Spleen (tissue), 11 donors: Measurements from ENCODE around the gene HSPB2. TPM values are rescaled to one million over a fixed set of nuclear protein-coding genes. Genes with fewer than 3 reads are reported as not detected.
"Not testable (repeated sequence)": the region's sequence is repeated elsewhere in the genome, so short reads cannot be mapped to it uniquely, and the experiment has no call there.

Experiments
- DNase-seq: peaks from one replicate; pipeline ENCODE4 v3.0.0-alpha.2; 2020
- H3K27ac ChIP-seq, 8 donors: fragments of 200-600 bp; sonication (generic) in 7 of 8; 1 replicate in 4 of 8; 2 replicates in 4 of 8; pipeline versions ENCODE4 v1.5.0 to v1.8.0; 2016 to 2021; ENCODE audit warnings: inconsistent platforms in 4 of 8, mild to moderate bottlenecking in 4 of 8, moderate library complexity in 1 of 8
- H3K27me3 ChIP-seq, 7 donors: fragments of 200-600 bp; sonication (generic) in 6 of 7; replicated peaks in 1 of 7; 1 replicate in 4 of 7; 2 replicates in 3 of 7; pipeline versions ENCODE4 v1.5.0 to v1.8.0; 2016 to 2021; ENCODE audit warnings: inconsistent platforms in 3 of 7, mild to moderate bottlenecking in 1 of 7
- H3K36me3 ChIP-seq, 6 donors: fragments of 200-600 bp; sonication (generic) in 5 of 6; 1 replicate in 4 of 6; 2 replicates in 2 of 6; pipeline versions ENCODE4 v1.5.0 to v1.8.0; 2016 to 2021; ENCODE audit warnings: inconsistent platforms in 2 of 6
- H3K4me1 ChIP-seq, 6 donors: fragments of 200-600 bp; sonication (generic) in 5 of 6; 1 replicate in 3 of 6; 2 replicates in 3 of 6; pipeline versions ENCODE4 v1.5.0 to v1.8.0; 2016 to 2021; ENCODE audit warnings: inconsistent platforms in 3 of 6
- H3K4me3 ChIP-seq, 8 donors: fragments of 200-600 bp; sonication (generic) in 7 of 8; 1 replicate in 4 of 8; 2 replicates in 4 of 8; pipeline versions ENCODE4 v1.5.0 to v1.8.0; 2016 to 2021; ENCODE audit warnings: inconsistent platforms in 4 of 8, mild to moderate bottlenecking in 4 of 8, moderate library complexity in 2 of 8
- H3K9me3 ChIP-seq, 8 donors: fragments of 200-600 bp; sonication (generic) in 7 of 8; 1 replicate in 4 of 8; 2 replicates in 4 of 8; pipeline versions ENCODE4 v1.5.0 to v1.8.0; 2016 to 2021; ENCODE audit warnings: inconsistent platforms in 4 of 8
- CTCF ChIP-seq, 11 experiments: fragments of 200-600 bp in 7 of 11; fragments of 450-650 bp in 4 of 11; sonication (generic) in 4 of 11; IDR thresholded peaks in 8 of 11; conservative IDR thresholded peaks in 3 of 11; 1 replicate in 7 of 11; 2 replicates in 4 of 11; pipeline versions ENCODE4 v1.4.0 to v1.8.0; 2016 to 2021; ENCODE audit warnings: antibody characterized with exemption in 11 of 11, inconsistent platforms in 4 of 11, mild to moderate bottlenecking in 1 of 11
- POLR2A ChIP-seq, 3 donors: fragments of 450-650 bp; IDR thresholded peaks; one replicate each; pipeline ENCODE4 v1.5.1; 2017; ENCODE audit warnings: antibody characterized with exemption in 3 of 3, mild to moderate bottlenecking in 1 of 3
- POLR2AphosphoS5 ChIP-seq, 3 donors: sonication (generic); formaldehyde crosslinking; IDR thresholded peaks; one replicate each; pipeline ENCODE4 v1.5.1; 2017; ENCODE audit warnings: antibody characterized with exemption in 3 of 3
- WGBS, 5 donors: extraction: QIAGEN DNeasy Blood & Tissue Kit in 3 of 5; methylation state at CpG; one replicate each; pipeline versions ENCODE4 v1.1.5 to v1.1.7; 2013 to 2018; 5-methylcytosine and 5-hydroxymethylcytosine counted together
- intact Hi-C: fragments of 100-400 bp; cut with DNase I; formaldehyde crosslinking; loops from one replicate; pipeline ENCODE4 v1.15.0; 2023; ENCODE audit warnings: low total_unique reads
- polyA plus RNA-seq, 3 donors: library from polyadenylated mRNA; stranded (reverse); fragments of 200-250 nt; gene quantifications; one replicate each; pipeline ENCODE4 v1.2.1, GENCODE V29; 2013
- total RNA-seq, 7 donors: library from RNA; depleted of rRNA in 3 of 7; stranded (reverse); fragments of >200 nt in 3 of 7; fragmentation: NEBNext Ultra II Directional in 4 of 7; extraction: Animal tissue kit (Norgen Biotek cat#: 25700) in 4 of 7; gene quantifications; one replicate each; pipeline versions ENCODE4 v1.1.0 to v1.2.1, GENCODE V29; 2016 to 2021
- donor health status: healthy with polysubstance abuse.
- donor health status: DM: no; HTN: no; CAD: no; lungs with moderate emphysema.
- donor health status: DM: no; HTN: no; CAD: no.
- donor health status: Bipolar disorder and iron deficiency.
- donor health status: healthy.
- donor health status: DM: no; HTN: no; CAD: no.
- donor health status: DM: yes; HTN: yes; CAD: no.

The HSPB2 gene
- total and polyA plus RNA-seq, 10 donors: 0.60 to 6.0 (median 1.8) TPM; not detected in 2

- Histone ChIP-seq H3K4me3 (no peak overlapping the region), H3K36me3 (no peaks in the 10 kb centered on the region), H3K27ac (no peak overlapping the region), H3K4me1 (peaks cover 8 to 36% (median 26%) of the 10 kb centered on the region in 6 donors), H3K9me3 (no peaks in the 10 kb centered on the region), H3K27me3 (no peaks in the 10 kb centered on the region)
- 79 to 92% (median 83%) methylated on average over 4 of the region's 4 CpGs for WGBS, 5 donors
- TF ChIP-seq POLR2AphosphoS5 (IDR thresholded peaks at IDR 0.05): no peak
- TF ChIP-seq CTCF (IDR thresholded peaks at IDR 0.05 in 8 of 11, conservative IDR thresholded peaks at IDR 0.05 in 3 of 11): no peak
- no peak for TF ChIP-seq POLR2A (IDR thresholded peaks at IDR 0.05)
- intact Hi-C loops: loop anchor here (10.0 kb wide), 1 partner anchor 54 kb away; no protein-coding TSS in a partner anchor
- DNase-seq: no peak
These were observed 17.9 kb downstream of the HSPB2 start for GRCh38 chr11:111930472-111930871.

GRCh38 chr11:111932611-111932950 is 20.0 kb downstream of the HSPB2 start:
- no peak for DNase-seq
- peaks cover 9 to 43% (median 32%) of the 10 kb centered on the region in 6 donors for H3K4me1 ChIP-seq
- intact Hi-C loops: loop anchor here (10.0 kb wide), 1 partner anchor 52 kb away; no protein-coding TSS in a partner anchor

GRCh38 chr11:111933176-111933575 is 20.6 kb downstream of the HSPB2 start:
- H3K4me1 ChIP-seq: peaks cover 10 to 43% (median 35%) of the 10 kb centered on the region in 6 donors
- not testable (repeated sequence) for H3K36me3 ChIP-seq, H3K9me3 ChIP-seq, H3K27ac ChIP-seq, H3K4me3 ChIP-seq, H3K27me3 ChIP-seq, DNase-seq
- intact Hi-C loops: loop anchor here (10.0 kb wide), 1 partner anchor 52 kb away; no protein-coding TSS in a partner anchor
- WGBS, 5 donors: 93 to 97% (median 95%) methylated on average over 14 of the region's 14 CpGs

More at GRCh38 chr11:111932611-111932950, 20.0 kb downstream of the HSPB2 start:
- no peaks in the 10 kb centered on the region for H3K36me3 ChIP-seq
- no peak for TF ChIP-seq POLR2AphosphoS5 (IDR thresholded peaks at IDR 0.05)
- no peak for TF ChIP-seq CTCF (IDR thresholded peaks at IDR 0.05 in 8 of 11, conservative IDR thresholded peaks at IDR 0.05 in 3 of 11)
- no peak overlapping the region for H3K27ac ChIP-seq
- peaks cover 0 to 4% (median 0%) of the 10 kb centered on the region in 7 donors for H3K27me3 ChIP-seq
- no peaks in the 10 kb centered on the region for H3K9me3 ChIP-seq
- H3K4me3 ChIP-seq: no peak overlapping the region
- 68 to 79% (median 71%) methylated on average over 2 of the region's 2 CpGs for whole genome bisulfite sequencing, 5 donors

- H3K4me3 ChIP-seq: no peak overlapping the region
- no peak overlapping the region for H3K27ac ChIP-seq
- TF ChIP-seq POLR2AphosphoS5 (IDR thresholded peaks at IDR 0.05) (no peak), CTCF (IDR thresholded peaks at IDR 0.05 in 8 of 11, conservative IDR thresholded peaks at IDR 0.05 in 3 of 11) (no peak), POLR2A (IDR thresholded peaks at IDR 0.05) (no peak)
- intact Hi-C loops: loop anchor here (10.0 kb wide), 1 partner anchor 51 kb away; no protein-coding TSS in a partner anchor
- DNase-seq: no peak
- WGBS, 5 donors: 56 to 85% (median 65%) methylated on average over 1 of the region's 1 CpG
- peaks cover 16 to 49% (median 42%) of the 10 kb centered on the region in 6 donors for H3K4me1 ChIP-seq
- H3K36me3 ChIP-seq: no peaks in the 10 kb centered on the region
- H3K27me3 ChIP-seq: peaks cover 0 to 4% (median 0%) of the 10 kb centered on the region in 7 donors
- H3K9me3 ChIP-seq: no peaks in the 10 kb centered on the region
These were observed 21.3 kb downstream of the HSPB2 start for GRCh38 chr11:111933872-111934271.
